ENCODE measurements around the gene CFAP70.

The CFAP70 gene

DNA sequence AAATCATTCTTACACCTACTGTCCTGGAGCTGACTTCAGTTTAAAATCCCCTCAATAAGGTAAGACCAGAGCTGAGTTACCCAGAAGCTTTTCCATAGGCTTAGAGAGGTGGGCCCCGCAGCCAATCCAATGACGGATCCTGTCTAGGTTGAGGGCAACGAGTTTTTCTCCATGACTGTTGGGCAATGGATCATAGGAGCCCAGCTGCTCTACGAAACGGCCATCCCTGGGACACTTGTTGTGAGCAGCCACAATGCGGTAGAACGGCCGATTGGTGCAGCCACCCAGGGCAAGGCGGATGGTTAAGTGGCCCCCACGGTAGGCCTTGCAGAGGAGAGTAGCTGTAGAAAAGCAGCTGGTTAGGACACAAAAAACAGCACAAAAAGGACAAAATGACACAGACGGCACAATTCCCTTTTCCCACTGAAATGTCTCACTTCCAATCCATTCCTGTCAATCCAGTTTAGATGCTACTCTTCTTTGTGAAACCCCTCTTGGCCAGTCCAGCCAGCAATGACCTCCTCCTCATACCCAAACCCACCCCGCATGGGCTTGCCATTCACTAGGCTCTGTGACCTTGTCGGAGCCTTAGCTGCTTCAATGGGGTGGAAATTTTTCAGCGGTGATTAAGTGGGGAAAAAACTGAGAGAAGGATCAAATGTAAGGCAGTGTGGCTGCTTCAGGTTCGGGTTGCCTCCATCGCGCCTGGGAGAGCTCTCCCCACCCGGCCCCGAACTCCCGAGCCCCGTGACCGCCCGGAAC, 106.8 kb downstream of the CFAP70 start:
- no peak for DNase-seq

DNA sequence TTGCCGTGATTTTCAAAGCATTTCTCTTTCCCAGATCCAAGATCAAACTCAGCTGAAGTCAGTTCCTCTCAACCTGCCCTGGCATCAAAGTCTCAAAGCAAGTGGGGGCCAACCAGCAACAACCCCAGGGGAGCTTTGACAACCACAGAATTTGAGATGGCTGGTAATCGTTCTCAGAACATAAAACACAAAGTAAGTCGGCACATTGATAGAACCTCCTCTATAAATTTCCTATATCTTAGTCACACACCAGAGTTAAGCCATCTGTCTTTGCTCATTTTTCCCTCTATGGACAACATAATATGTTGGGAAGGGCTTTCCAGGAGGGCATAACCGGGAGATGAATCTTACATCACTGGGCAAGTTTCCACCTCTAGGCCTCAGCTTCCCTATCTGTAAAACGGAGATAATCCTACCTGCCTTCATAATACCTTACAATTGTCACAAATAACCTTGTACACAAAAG, 110.4 kb downstream of the CFAP70 start:
- no peak for DNase-seq

DNA sequence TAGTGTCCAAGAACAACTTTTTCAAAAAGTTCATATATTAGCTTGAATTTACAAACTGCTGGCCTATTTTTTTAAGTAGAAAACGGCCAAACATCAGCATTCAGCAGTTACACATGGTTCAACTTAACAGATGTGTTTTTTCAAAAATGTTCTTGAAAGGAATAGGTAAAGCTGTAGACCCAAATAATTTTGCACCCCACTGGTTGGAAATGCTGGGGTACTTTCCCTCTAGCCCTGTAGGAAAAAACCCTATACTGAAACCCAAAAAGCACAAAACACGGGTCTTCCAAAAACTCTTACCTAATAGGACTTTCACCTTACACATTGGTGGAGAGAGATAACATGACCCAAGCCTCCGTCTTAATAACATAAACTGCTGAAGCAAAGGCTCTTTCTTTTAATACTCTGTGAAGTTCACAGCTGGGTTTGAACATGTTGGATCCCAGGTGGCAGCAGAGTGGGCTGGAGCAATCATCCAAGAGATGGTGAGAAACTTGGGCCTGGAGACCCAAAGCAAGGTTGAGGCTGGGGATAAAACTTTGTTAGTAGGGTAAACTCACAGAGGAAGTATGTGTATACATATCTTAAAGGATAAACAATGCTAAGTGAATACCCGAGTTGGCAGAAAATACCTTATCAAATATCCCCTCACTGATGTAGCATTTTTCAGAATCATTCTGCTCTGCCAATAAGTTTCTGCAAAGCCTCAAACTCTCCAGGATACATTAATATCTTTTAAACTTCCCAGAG, 111.0 kb downstream of the CFAP70 start:
- no peak for DNase-seq

DNA sequence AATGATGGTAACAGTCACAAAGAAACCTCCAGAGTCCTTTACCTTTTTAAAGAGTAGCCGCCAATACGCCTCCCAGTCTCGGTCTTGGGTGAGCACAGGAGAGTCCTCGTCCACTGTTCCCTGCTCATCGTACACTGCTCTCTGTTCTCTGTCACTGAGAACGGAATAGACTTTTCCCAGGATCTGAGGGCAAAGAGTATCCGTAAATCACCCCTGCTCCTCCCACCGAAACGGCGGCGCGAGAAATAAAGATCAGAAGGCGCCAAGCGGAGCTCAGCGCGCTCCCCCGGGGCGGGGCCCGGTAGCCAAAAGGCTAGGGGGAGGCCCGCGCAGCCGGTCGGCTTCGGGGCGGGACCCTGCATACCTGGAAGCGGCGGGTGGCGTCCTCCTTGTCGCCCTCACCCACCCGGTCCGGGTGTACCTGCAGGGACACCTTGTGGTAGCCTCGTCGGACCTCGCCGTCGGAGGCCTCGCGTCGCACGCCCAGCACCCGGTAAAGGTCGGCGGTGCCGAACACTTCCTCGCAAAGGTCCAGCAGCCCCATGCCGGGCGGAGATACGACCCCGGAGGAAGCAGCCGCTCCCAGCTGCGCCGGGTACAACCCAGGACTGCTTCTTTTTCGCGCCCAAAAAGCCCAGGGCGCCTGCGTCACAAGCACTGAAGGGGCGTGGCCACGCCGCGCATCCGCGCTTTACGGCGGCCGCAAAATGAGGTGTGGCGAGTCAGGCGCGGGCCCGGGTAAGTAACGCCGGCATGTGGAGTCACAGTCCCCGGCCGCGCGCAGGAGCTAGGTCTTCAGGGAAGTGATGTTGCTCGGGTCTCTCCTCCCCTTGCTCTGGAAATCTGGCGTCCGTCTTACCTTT, 111.8 kb downstream of the CFAP70 start, which contains the start of gene DNAJC9:
Gene DNAJC9, minus strand, starts transcription at position 610 of the 863 bp plus-strand sequence. Its CDS starts 66 bp downstream, at position 544.
- peak; percentile 91 to 92 for DNase-seq

DNA sequence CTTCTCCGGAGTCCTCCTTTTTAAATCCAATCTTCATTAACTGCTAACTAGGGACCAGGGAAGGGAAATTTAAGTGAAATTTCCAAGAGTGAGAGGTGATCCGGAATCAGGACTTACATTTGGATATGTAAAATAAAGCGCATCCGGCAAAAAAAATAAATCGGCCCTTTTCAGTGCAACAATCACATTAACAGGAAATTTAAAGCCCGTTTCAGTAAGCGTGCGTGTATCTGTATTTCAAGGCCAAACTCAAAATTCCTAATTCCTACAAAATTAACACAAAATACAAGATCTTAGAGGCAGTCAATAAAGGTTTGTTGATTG, 112.4 kb downstream of the CFAP70 start:
- DNase-seq = peak in 1 of 2 experiments; percentile 29

DNA sequence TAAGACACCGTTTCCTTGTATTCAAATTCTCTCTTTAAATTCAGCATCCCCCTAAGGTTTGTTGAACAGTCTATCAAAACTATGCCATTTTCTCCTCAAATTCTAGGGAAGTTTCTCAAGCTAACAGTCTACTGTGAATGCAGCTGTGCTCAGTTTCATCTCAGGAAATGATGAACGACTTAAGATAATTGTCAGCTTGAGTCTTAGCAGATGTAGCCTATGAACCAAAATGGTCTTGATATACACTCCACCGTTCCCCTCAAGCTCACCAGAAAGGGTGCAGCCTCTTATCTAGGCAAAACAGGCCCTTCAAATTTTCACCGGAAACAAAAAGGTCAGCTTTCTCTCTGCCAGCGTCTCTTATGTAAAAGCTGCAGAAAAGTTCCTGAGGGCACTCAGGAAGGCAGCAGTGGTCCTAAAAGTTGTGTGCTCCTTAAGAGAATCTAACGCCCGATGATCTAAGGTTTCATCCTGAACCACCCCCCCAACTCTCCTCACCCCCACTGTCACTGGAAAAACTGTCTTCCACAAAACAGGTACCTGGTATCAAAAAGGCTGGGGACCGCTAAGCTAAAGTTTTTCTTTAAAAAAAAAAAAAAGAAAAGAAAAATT, 113.7 kb downstream of the CFAP70 start:
- no peak for DNase-seq

DNA sequence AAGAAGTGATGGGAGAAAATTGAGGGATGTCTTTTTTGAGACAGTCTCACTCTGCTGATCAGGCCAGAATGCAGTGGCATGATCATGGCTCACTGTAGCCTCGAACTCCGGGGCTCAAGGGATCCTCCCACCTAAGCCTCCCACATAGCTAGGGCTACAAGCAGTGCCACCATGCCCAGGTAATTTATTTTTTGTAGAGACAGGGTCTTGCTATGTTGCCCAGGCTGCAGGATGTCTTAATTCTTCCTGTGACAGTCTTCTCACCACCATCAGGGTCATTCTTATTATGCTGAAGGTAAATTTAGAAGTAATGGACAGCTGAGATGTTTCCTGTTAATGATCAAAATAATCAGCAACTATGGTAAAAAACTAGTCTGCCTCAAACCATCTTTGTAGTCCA, 118.8 kb downstream of the CFAP70 start:
- no peak for DNase-seq

DNA sequence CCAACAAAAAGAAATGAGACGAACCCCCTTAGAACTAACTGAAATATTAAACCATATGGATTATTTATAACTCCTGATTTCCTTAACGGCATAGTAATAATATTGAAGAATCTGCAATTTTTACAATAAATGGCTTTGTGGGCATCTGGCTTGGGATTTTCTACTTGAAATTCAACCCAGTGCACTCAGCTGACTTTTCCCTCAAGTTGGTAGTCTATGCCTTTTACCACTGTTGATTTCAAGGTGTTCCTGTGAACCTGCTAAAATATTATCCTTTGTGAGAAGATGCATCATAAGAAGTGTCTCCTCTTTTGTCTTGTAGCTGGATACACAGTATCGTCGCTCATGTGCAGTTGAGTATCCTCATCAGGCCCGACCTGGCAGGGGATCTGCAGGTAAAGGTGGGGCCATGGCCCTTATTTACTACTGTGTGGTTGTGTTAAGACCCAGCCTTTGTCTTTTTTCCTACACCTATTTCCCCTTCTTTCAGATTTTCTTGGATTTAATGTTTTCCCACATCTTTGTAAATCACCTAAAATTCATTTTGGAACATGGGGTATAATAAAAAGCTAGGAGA, 119.6 kb downstream of the CFAP70 start:
- DNase-seq = no peak

DNA sequence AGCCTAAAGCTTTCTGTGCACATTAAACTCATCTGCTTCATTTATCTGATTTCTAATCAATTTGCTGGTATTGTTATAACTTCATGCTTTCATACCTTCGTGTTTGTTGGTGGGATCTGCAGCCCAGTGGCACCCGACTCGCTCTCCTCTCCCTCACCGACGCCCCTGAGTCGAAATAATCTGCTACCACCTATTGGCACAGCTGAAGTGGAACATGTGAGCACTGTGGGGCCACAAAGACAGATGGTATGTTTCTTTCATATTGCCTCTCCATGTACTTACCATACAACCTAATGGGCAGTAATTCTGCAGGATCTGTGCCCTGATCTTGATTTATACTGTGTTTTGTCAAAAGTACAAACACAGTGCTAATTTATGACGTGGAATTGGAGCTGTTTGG, 124.0 kb downstream of the CFAP70 start:
- no peak for DNase-seq

DNA sequence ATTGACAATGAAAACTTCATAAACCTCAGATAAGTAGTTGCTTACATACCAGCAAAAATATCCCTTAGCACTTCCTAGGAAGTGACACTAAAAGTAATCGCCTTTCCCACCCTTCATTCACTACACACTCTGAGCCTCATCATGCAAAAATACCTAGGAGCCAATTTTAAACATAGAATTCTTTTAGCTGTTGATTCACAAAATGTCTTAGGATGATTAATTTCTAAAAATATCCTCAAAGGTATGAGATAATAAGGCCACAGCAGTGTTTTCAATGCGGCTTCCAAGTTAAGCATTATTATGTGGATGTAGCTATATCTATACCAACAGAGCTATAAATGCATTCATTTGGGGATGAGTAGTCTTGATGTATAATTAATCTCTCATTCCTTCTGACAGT, 124.8 kb downstream of the CFAP70 start:
- DNase-seq = no peak

DNA sequence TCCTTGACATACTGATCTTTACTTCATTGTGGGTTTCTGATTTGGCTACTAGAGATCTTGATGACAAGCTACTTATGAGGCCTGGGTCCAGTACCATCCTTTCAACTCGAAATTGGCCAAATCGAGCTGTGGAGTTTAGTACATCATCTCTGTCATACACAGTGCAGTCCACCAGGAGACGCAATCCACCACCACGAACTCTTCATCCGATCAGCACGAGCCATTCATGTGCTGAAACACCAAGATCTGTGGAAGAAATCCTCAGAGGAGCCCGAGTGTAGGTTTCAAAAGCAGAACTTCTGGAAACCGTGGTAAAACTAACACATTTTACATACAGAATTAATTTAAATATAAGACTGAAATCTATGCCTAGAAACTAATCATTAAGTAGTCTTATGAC, 125.8 kb downstream of the CFAP70 start:
- peak; percentile 8 to 12 for DNase-seq

DNA sequence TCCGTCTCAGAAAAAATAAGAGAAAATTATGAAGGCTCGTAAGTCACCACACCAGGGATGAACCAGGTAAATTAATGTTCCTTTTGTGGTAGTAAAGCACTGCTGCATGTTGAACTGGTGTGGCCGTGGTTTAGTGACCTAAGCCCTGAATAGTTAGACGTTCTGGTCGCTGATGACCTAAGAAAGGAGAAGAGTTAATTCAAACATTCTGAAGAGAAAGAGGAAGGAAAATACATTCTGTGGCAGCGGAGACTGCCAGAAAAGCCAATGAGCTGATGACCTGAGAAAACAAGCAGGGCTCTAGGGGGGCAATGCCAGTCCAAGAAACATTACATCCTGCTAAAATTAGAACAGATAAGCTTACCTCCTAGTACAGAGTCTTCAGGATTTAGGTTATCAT, 129.1 kb downstream of the CFAP70 start:
- DNase-seq = peak; percentile 30 to 53

DNA sequence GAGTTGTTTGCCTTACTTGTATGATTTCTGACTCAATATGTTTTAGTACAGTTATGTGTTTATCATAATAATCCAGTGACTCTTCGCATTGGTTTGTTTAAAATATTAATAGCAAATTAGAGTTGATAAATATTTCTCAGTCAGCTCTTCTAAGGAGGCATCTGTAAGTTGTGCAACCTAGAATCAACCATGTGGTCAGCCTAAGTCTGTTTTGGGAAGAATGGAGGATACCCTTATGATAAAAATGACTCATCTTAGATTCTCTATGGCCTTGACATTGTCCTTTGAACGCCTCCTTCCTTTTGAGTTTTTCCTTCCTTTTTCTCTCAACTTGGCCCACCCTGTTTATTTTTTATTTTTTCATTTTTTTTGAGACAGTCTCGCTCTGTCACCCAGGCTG, 130.4 kb downstream of the CFAP70 start:
- peak in 1 of 2 experiments; percentile 10 for DNase-seq

DNA sequence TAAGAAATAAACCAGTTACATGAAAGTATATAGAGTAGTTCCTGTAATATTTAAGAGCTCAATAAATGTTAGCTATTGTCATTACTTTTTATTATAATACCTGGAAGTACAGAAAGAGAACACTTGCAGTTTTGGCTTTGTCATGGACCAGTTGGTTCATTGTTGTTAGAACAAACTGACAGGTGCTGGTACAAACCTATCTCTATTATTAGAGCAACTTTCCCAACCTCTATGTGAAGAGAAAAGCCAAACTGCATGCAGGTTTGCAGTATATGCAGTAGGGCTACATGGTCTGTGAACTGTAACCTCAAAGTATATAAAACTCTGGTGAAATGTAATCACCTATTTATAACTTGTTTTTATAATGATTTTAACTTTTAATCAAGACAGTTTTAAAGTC, 132.0 kb downstream of the CFAP70 start:
- no peak for DNase-seq

DNA sequence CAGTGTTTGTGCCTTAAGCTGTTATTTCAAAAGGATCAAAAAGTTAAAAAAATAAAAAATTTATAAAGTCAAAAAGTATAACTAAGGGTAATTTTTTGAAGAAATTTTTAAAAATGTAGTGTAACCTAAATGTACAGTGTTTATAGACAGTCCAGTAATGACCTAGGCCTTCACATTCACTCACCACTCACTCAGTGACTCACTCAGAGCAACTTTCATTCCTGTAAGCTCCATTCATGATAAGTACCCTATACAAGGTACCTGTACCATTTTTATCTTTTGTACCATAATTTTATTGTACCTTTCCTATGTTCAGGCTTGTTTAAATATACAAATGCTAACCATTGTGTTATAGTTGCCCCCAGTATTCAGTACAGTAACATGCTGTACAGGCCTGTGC, 133.1 kb downstream of the CFAP70 start:
- DNase-seq = no peak

DNA sequence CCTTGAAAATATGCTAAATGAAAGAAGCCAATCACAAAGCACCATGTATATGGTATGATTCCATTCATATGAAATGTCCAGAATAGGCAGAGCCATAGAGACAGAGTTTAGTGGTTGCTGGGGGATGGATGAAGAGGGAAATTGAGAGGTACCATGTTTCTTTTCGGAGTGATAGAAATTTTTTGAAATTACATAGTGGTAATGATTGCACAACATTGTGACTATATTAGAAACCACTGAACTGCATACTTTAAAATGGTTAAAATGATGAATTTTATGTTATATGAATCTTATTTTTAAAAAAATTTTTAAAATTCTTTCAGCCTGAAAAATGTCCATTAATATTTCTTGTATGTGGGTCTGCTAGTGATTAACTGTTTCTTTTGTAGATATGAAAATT, 137.7 kb downstream of the CFAP70 start:
- DNase-seq = no peak

DNA sequence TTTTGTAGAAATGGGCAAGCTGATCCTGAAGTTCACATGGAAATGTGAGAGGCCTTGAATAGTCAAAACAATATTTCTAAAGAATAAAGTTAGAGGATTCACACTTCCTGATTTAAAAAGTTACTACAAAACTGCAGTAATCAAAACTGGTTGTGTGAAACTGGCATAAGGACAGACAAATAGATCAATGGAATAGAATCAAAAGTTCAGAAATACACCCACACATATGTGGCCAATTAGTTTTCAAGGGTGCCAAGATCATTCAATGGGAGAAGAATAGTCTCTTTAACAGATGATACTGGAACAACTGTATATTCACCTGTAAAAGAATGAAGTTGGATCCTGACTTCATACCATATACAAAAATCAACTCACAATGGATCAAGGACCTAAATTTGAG, 139.3 kb downstream of the CFAP70 start:
- DNase-seq = no peak

DNA sequence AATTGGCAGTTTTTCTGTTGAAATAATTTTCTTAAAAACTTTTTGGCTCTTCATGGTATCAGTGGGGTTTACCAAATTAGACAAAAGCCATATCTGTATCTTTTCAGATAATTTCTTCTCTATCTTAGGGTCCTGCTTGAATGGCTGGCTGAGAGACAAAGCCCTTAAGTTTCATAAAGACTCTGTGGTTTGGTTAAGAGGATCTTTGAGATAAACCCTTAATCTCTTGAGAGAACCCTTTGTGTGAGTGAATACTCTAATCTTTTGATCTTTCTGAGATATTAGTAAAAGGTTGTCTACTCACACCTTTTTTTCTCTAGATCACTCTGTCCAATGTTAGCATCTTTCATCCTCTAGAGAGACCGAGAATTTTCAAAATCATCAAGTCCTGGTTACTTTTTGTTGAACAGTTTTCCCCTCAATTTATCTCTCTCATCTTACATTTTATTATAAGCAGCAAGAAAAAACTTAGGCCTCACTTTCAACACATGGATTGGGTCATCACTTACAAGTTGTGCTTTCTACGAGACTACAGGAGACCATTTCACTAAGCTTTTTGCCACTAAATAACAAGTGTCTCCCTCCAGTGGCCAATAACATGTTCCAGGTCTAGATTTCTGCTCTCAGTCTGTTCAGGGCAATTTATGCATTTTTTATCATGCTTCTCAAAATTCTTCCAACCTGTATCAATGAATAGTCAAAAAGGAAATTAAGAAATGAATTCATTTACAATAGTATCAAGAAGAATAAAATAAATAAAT, 140.1 kb downstream of the CFAP70 start:
- DNase-seq = peak; percentile 44 to 54

DNA sequence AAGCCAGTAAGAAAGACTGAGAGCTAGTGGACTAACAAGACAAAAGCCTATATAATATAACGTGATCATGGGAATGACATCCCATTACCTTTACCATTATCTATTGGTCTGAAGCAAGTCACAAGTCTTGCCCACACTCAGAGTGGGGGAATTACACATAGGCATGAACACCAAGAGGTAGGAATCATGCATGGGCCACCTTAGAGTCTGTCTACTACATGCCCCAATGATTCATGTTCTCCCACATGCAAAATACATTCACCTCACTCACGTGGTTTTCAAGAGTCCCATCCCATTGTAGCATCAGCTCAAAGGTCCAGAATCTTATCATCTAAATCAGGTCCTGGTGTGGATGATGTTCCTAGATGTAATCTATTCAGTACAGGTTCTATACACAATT, 141.0 kb downstream of the CFAP70 start:
- DNase-seq = no peak

DNA sequence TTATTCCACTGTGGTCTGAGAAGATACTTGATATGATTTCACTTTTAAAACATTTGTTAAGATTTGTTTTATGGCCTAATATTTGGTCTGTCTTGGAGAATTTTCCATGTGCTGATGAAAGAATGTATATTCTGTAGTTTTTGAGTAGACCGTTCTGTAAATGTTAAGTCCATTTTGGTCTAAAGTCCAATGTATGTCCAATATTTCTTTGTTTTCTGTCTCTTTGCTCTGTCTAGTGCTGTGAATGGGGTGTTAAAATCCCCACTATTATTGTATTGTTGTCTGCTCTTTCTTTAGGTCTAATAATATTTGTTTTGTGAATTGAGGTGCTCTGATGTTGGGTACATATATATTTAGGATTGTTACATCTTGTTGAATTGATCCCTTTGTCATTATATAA, 142.9 kb downstream of the CFAP70 start:
- no peak for DNase-seq

DNA sequence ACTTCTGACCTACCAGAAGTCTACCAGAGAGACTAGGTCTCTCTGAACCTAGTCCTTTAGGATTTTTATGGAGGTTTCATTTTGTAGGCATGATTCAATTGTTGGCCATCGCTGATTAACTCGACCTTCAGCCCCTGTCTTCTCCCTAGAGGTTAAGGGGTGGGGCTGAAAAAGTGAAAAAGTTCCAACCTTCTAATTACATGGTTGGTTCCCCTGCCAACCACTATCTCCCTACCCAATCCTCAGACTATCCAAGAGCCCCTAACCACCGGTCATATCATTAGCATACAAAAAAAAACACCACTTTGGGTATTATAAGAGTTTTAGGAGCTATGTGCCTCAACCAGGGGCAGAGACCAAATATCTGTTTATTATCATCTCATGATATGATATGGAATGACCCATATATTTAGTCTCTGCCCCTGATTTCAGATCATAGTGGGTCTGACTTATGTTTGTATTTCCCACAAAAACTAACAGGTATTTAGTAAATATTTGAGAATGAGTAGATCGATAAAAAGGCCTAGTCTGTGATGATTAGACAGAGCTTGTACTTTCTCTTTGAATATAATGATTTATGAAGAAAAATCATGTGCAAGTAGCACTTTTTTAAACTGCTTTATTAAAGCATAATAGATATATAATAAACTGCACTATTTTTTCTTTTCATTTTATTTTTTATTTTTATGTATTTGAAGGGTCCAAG, 147.4 kb downstream of the CFAP70 start:
- no peak for DNase-seq
